ENCODE measurements around the gene HYDIN.
"Not testable (repeated sequence)": the region's sequence is repeated elsewhere in the genome, so short reads cannot be mapped to it uniquely, and the experiment has no call there.

GRCh38 chr16:70922164-70922563, 308.4 kb downstream of the HYDIN start:
- TF ChIP-seq CTCF, POLR2A (IDR thresholded peaks at IDR 0.05): not testable (repeated sequence)

Data from adrenal gland (tissue), 5 donors.